Lower leg skin (tissue), 3 donors: ENCODE results near the gene LRP1B.

ENCODE experiments used
- CTCF ChIP-seq, 3 donors: fragments of 450-650 bp; IDR thresholded peaks; one replicate each; pipeline ENCODE4 v1.5.1; 2016; ENCODE audit warnings: antibody characterized with exemption in 3 of 3, mild to moderate bottlenecking in 3 of 3, moderate library complexity in 2 of 3
- POLR2A ChIP-seq, 2 donors: fragments of 450-650 bp; IDR thresholded peaks; one replicate each; pipeline ENCODE4 v1.6.1; 2016 to 2017; ENCODE audit warnings: antibody characterized with exemption in 2 of 2, mild to moderate bottlenecking in 1 of 2, moderate library complexity in 1 of 2

DNA sequence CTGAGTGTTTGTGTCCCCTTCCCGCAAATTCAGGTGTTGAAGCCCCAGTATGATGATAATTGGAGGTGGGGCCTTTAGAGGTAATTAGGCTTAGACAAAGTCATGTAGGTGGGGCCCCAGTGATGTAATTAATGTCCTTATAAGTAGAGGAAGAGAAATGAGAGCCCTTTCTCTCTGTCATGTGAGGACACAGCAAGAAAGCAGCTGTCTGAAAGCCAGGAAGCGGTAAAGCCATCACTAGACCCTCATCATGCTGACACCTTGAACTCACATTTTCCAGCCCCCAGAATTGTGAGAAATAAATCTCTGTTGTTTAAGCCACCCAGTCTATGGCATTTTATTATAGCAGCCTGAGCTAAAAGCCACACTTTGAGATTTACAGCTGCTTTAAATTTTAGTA lies 1580.0 kb downstream of the LRP1B start:
- TF ChIP-seq CTCF (IDR thresholded peaks at IDR 0.05) (no peak), POLR2A (IDR thresholded peaks at IDR 0.05) (no peak)
